Activated gamma-delta T cell treated with Interleukin-2 at 50 U/mL for 16 hours (primary cell): ENCODE measurements around the gene FREM1.
A peak's percentile ranks its signal among the peaks of the same experiment; 100 is the strongest.

ENCODE experiments used
- DNase-seq: peaks from one replicate; pipeline ENCODE4 v3.0.0-alpha.2; 2020

The FREM1 gene

DNA sequence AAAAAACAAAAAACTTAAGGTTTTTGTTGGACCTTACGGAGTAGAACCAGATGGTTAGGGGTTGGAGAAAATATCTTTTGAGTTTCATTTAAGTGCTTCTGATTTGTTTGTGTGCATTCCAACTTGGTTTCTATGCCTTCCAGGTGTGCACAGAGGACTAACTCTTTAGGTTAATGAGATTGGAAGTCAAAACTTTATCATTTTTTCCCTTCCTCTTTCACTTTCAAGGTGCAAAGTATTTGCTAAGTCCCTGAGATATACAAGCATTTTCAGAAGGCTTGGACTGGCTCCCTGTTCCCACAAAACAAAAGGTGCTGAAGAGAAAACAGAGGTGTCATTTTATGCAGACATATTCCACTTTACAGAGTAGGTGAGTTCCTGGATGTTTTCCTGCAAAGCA, 157.4 kb downstream of the FREM1 start:
- DNase-seq = no peak

DNA sequence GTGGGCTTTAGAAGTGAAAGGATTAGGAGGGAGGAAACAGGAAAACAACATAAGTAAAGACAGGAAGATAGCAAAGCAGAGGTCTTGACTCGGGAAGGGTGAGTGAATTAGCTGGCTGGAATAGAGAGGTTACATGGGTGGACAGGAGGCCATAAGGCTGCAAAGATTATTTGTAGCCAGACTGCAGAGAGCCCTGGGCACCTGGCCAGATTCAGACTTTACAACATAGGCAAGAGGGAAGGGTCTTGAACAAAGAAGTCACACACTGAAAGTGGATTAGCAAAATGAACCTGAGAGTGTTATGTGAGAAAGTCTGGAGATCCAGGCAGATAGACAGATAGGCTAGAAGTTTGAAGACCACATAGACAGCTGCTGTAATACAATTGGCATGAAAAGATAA, 158.0 kb downstream of the FREM1 start:
- no peak for DNase-seq

DNA sequence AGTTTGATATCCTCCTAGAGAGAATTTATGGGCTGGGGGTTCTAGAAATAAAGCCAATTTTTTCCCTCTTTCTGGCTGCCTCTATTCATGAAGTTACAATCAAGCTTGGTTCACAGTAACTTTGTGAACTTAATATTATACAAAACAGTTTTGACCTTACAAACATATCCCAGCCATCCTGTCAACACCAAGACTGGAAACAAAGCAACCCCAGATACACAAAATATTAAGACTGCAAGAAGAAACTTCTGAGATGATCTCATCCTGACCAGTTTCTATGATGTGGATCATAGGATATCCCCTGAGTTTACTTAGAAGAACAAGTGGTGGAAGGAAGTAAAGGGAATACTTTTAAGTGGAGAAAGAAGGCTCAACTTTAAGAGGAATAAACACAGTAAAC, 159.4 kb downstream of the FREM1 start:
- no peak for DNase-seq

DNA sequence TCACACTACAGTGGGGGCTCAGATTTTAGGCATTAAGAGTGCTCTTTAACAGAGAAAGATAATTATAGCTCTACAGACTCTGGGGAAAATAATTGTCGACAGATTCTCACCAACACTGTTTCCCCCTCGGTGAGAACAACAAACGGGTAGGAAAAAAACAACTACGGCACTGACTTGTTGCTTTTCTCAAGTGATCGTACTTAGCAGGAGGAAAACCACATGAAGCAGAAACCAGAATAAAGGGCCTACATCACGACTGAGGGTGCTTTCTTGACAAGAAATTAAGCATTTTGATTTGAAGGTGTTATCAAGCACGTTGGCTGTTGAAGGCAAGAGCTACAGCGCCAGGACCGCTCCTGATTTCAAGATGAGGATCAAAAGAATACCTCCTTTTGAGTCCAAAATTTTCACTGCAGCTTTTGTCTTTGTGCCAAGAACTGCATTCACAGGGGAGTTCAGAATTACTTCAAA, 160.5 kb downstream of the FREM1 start:
- no peak for DNase-seq

DNA sequence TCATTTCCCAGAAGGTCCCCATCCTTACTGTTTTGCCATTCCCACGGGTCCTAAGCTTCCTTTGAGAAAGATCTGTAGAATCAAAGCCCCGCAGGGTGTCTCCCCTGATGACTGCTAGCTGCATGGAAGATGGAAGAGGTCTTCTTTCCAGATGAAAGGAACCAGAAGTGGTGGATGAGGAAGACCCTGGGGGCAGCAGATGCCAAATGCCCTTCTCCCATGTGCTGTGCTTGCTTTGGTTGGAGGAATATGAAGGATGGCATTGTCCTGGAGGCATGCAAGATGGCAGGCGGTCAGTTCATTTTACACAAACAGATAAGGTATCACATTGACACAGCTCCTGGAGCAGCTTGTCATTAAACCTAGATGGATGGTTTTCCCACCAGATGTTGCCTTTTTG, 161.9 kb downstream of the FREM1 start:
- DNase-seq = no peak

DNA sequence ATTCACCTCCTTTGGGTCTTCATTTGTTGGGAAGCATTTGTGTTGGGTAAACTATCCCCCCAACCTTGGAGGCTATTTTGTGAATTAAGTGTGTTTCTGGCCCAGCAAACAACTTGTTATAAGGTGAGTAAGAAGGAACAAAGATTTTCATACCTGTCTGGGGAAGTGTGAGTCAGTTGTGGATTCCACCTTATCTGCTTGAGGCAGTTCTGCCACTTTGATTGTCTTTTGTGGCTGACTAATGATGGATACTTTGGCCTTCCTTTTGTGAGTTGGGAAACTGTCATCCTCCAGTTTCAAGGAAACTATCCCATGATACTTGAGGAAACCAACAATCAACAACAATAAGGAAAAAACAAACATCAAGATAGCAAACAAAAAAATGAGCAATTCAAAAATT, 163.1 kb downstream of the FREM1 start:
- no peak for DNase-seq

DNA sequence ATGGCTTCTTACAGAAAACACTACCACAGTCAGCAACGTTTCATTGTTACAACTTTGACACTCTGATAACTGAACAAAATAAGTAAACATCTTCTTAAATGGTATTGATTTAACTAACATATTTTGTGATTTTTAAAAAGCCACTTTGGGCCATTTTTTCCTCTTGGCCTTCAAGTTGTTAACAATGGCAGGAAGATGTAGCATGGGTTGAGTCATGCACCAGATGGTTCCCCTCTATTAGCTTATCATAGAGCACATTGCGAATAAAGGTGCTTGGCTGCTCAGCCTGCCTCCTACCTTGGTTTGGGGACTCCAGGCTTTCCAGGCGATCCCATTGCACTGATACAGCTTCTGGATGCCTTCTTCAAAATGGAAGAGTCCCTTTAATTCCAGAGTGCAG, 163.6 kb downstream of the FREM1 start:
- DNase-seq = no peak

DNA sequence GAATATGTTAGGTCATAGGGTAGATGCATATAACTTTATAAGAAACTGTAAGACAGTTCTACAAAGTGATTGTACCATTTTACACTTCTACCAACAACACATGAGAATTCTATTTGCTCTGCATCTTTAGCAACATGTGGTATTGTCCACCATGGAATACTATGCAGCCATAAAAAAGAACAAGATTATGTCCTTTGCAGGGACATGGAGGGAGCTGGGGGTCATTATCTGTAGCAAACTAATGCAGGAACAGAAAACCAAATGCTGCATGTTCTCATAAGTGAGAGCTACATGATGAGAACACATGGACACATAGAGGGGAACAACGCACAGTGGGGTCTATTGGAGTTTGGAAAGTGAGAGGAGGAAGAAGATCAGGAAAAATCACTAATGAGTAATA, 165.5 kb downstream of the FREM1 start:
- DNase-seq = no peak

DNA sequence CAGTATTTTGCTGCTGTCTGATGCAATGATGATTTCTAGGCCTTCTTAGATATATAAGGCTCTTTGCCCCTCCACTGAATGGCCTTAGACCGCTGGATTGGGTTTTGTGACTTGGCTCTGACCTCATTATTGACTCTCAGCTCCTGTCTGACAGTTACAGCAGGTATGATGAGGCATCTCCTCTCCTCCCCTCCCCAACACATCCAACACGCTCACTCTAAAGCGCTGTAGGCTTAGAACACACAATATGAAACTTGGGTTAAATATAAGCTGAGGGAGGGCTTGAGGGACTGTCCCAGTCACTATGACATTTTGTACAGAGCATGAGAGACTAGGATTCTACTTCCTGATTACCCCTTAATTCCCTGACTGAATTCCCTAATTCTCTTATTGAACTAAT, 168.9 kb downstream of the FREM1 start:
- DNase-seq = no peak

DNA sequence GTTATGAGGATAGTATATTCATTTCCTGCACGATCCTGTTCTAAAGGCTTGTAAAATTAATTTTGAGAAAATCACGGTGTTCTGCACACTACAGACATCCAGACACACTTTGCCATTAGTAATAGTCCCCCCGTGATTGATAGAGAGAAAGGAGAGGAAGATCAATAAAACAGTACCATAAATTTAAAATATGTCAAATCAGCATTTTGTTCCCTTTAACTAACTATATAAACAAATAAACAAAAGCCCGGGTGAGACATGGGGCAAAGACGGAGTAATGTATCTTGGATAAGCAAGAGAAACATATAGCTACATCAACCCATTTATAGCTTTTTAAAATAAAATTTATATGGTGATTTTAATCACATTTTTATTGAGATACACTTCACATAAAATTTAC, 177.1 kb downstream of the FREM1 start:
- no peak for DNase-seq

DNA sequence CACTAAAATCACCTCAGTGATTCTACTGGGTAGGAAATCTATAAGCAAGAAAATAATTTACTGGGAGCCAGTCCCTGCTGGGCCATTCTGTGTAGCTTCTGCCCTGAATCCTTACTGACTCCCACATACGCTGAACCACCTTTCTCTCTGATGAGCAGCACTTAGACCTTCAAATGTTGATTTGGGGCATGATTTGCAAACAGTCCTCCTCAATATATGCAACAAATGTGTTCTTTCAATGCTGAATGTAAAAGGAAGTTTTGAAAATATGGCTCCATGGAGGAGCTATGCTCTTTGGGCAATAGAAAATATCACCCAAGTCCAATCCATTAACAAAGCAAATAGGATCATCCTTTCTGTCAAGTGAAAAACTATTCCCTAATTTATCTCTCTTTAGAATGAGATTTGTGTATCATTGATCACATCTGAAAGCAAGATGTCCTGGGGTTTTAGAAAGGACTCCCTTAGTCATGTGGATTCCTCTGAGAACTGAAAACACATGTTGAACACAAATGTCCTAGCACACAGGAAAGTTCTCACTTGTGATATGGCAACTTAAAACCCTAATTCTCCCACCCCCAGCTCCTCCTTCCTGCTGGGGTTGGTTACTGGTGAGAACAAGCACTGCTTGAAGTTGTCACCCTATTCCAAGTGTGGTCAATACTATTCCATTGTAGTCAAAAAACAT, 178.8 kb downstream of the FREM1 start:
- no peak for DNase-seq

DNA sequence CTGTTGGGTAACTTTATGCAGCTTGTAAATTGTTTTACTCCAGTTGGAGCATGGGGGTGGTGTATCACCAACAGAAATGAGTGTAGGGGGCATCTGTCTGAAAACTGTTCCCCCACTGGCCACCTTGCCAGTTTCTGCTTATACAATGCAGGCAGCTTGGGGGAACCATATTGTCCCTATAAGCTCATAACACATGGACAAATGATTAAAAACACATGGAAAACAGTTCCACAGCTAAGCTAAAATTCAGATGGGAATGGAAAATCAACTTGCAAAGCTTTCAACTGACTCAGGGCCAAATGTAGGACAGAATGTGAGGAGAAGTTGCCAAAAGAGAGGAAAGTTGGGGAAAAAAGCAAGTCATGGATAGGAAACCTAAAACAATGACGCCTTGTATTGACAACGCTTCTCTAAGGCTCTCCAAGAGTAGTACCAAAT, 179.7 kb downstream of the FREM1 start:
- DNase-seq = no peak

DNA sequence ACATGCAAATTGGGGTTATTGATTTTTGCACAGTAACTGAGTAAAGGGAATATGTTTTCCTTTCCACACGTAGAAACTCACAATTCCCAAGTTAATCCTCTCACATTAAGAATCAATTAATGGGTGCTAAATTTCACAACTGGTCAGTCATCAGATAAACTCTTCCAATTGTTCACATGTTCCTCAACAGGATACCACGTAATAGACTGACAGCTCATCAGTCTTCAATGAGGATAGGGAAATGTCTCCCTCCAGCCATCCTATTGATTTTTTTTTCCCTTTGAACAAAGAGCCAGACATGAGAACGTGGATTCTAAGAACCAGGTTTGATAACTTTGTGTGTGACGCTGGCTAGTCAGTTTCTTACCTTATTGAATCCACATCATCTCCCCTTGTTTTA, 186.9 kb downstream of the FREM1 start:
- DNase-seq = no peak

DNA sequence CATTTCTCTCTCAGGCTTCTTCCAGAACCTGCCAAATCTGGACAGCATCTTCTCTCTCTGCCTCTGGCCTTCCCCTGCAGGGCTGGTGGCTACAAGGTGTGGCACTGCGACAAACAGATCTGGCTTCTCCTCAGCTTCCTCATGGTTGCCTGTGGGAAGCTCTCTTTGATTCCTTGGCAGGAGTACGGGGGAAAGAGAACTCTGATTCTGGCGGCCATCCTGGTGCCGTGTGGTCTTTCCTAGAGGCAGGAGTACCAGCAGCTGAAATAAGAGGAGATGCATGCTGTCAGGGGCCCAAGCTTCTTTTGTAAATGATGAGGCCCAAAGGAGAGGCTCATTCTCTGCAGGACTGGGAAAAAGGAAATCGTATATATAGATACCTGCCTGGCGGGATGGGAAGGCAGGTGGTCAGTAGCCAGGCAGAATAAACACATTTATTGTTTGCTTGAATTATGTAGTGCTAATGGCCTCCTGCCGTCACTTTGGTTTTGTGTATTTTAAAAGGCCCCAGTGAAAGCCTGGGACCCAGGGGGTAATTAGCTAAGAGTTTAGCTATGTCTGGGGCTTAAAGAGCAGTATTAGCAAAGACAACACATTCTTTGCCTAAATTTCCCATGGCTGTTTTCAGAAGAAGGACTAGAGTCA, 187.7 kb downstream of the FREM1 start, which contains the start of gene CER1:
TSS of gene CER1 (minus strand) at position 343 of the 645 bp plus-strand sequence. CDS start at position 282, 61 bp downstream.
- DNase-seq = no peak

DNA sequence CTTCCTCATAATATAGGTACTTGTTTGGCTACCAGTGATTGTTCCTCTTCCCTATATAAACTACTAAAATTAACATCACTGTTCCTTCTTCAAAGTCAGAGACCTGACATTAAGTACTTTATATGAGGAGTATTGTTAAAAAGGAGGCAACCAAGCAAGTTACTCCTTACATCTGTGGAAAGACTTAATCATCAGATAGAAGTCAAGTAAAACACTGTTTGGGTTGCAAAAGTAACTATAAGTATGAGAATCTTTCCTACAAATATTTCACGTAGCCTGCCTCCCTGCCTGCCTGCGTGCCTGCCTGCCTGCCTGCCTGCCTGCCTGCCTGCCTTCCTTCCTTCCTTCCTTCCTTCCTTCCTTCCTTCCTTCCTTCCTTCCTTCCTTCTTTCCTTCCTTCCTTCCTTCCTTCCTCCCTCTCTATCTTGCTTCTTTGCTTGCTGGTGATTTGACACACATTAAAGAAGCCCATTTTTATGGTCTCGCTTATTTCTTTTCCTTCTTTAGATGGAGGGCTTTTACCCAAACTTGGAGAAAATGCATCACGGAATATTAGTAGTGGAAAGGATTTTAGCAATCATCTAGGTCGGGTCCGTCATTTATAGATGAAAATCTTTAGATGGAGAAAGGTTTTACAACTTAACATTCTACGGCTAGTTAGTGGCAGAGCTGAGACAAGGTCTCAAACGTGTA, 190.9 kb downstream of the FREM1 start:
- no peak for DNase-seq

DNA sequence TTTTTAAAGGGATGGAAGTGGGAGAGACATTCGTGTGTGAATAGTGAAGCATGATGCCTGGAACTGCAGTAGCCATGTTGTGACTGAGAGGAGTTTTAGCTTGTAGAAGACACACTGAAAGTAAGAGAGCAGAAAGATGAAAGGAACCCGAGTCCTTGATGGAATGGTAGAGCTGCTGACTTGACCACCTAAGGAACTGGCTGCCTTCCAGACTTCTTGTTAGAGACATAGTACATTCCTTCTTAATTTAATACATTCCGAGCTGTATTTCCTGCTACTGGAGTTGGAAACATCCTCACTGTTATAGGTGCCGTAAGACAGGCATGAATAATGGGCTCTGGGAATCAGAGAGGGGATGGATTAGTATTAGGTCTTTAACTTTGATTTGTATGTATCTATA, 195.1 kb downstream of the FREM1 start:
- no peak for DNase-seq

DNA sequence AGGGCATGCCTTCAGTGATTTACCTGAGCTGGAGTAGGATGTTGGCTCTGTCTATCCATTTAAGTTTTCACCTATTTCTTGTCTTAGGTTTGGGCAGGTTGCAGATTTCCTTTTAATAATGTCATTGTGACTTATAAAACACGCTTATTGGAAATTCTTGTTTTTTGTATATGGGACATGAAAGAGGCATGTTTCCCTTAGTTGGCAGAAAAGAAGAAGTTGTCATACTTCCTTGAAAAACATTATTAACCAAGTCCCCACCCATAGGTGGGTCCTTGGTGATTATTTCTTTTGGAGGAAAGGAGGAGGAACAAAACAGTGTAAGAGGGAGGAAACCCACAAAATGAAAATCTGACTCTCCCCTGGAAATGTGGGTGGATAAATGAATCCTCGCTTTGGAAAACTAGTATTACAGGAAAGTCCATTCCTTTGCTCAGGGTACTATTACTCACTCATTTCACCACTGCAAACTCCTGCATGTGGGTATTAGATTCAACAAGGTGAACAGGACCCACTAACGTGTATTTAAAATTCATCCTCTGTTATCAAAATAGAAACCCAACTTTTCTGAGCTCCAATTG, 197.0 kb downstream of the FREM1 start:
- DNase-seq = no peak

DNA sequence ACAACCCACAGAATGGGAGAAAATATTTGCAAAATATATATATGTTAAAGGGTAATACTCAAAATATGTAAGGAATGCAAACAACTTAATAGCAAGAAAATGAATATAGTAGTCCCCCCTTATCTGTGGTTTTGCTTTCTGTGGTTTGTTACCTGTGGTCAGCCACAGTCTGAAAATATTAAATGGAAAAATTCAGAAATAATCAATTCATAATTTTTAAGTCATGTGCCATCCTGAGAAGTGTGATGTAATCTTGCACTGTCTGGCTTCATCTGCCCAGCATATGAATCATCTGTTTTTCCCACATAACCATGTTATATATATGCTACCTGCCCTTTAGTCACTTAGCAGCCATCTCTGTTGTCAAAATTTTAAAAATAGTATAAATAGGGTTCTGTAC, 199.4 kb downstream of the FREM1 start:
- DNase-seq = no peak

DNA sequence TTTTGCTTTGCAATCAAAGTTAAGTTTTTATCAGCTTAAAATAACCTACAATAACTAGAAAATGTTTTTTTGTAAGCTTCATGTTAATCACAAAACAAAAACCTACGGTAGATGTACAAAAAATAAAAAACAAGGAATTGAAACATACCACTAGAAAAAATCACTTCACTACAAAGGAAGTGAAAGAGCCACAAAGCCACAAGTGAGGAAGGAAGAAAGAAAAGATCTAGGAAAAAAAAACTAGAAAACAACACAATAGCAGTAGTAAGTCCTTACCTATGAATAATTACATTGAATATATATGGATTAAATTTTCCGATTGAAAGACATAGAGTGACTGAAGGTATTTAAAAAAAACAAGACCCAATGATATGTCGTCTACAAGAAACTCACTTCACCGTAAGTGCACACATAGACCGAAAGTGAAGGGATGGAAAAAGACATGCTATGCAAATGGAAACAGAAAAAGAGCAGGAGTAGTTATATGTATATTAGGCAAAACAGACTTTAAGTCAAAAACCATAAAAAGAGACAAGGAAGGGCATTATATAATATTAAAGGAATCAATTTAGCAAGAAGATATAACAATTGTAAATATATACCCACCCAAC, 203.6 kb downstream of the FREM1 start:
- no peak for DNase-seq

DNA sequence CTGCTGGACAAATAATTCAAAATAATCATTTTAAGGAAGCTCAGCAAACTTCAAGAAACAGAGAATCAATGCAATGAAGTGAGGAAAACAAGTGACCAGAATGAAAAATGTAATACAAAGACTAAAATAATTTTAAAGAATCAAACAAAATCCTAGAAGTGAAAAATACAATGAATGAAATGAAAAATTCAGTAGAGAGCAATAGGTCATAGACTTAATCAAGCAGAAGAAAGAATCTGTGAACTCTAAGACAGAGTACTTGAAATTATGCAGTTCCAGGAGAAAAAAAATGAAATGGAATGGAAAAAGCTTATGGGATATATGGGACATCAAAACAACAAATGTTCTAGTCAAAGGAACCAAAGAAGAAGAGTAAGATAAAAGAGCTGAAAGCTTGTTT, 205.1 kb downstream of the FREM1 start:
- DNase-seq = no peak

DNA sequence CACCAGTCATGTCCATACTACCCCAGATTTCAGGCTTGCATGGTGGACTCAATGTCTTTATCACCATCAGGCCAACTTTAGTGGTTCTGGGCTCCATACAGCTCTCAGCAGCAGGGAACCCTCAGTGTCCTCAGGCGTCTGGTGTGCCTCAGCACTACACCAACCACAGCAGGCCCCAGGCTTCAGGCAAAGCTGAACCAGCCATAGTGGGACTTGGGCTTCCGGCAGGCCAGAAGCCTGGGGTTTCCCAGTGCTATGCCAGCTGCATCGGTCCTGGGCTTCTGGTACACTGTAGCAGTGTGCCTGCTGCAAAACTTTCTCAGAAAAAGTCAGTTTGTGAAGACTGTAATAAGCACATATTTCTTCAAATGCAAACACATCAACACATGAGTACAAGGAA, 205.9 kb downstream of the FREM1 start:
- DNase-seq = no peak

DNA sequence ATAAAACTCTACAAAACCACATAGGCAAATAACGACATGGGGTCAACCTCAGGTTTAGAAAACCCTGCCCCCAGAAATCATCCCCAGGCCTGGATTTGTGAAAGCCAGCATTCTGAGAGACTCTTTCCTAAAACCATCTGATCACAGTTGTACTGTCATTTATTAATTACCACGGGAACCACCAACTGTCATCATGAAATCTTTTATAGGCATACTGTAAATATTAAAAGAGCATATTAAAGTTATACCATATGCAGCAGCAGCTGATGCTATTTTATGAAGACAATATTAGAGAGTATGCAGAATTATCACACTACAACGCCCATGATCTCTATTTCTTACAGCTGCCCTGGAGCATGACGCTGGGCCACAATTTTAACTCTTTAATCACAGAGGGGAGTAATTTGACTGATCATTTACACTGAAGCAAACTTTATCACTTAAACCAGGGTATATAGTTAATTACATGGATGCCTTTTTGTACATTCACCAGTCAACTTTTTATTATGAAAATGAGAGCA, 208.0 kb downstream of the FREM1 start:
- no peak for DNase-seq

DNA sequence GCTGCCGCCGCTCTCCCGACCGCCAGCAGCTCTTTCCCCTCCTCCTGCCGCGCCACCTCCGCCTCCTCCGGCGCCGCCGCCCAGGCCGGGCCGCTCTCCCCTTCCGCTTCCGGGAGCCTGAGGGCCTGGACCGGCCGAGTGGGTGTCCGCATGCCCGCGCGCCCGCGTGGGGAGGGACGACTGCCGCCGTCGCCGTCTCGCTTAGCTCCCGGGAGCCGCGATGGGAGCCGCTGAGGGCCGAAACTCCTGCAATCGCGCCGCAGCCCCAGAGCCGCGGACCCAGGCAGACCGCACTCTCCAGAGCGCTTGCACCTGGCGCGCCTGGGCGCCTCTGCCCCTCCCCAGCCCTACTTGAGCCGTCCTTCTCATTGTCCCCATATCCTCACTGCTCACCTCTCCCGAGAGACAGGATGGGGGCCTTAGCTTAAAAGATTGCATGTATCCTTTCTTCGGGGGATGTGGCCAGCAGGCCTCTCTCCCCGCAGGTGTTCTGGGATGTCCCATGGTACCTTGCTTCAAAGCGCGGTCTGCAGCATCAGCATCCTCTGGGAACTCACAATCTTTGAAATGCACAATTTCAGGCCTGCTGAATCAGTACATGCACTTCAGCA, 216.9 kb downstream of the FREM1 start, which contains the start of gene ZDHHC21:
TSS of gene ZDHHC21 (minus strand) at position 182 of the 611 bp plus-strand sequence. CDS start 19,092 bp downstream, outside the sequence.
- DNase-seq = peak; percentile 43
